Testis (tissue), 2 donors: ENCODE measurements around the gene OR14K1.

Experiments
- POLR2A ChIP-seq: fragments of 450-650 bp; IDR thresholded peaks from one replicate; pipeline ENCODE4 v1.6.1; 2017; ENCODE audit warnings: antibody characterized with exemption, mild to moderate bottlenecking, moderate library complexity
- TF ChIP-seq, protein P1 (sequence below), 3 experiments: fragments of 450-650 bp in 2 of 3; fragments of 200-600 bp in 1 of 3; sonication (generic) in 1 of 3; IDR thresholded peaks; one replicate each; pipeline ENCODE4 v1.5.1; 2016 to 2019; ENCODE audit warnings: antibody characterized with exemption in 3 of 3, mild to moderate bottlenecking in 2 of 3, moderate library complexity in 1 of 3

DNA sequence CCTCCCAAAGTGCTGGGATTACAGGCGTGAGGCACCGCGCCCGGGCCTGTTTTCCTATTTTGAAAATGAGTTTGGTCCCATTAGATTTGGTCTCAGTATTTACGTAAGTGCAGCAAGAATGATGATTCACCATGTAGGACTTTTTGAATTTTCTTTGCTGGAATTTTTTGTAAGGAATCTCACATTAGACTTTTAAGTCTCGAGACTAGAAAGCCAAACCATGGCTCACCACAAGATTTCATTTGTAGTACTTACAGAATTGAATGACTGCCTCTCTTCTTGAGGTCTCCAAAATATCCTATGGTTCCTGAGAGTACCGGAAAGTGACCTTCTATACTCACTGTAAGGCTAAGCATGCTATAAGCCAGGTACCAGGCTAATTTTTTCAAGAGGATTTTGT, 9.2 kb downstream of the OR14K1 start:
- TF ChIP-seq, protein P1, sequence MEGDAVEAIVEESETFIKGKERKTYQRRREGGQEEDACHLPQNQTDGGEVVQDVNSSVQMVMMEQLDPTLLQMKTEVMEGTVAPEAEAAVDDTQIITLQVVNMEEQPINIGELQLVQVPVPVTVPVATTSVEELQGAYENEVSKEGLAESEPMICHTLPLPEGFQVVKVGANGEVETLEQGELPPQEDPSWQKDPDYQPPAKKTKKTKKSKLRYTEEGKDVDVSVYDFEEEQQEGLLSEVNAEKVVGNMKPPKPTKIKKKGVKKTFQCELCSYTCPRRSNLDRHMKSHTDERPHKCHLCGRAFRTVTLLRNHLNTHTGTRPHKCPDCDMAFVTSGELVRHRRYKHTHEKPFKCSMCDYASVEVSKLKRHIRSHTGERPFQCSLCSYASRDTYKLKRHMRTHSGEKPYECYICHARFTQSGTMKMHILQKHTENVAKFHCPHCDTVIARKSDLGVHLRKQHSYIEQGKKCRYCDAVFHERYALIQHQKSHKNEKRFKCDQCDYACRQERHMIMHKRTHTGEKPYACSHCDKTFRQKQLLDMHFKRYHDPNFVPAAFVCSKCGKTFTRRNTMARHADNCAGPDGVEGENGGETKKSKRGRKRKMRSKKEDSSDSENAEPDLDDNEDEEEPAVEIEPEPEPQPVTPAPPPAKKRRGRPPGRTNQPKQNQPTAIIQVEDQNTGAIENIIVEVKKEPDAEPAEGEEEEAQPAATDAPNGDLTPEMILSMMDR (IDR thresholded peaks at IDR 0.05), result no peak
- no peak for TF ChIP-seq POLR2A
